Stimulated activated CD8-positive, alpha-beta memory T cell treated with anti-CD3 and anti-CD28 coated beads, Interleukin-2, amount 100 ng/mL, for 1 hour (primary cell): ENCODE measurements around the gene PRR20B.
"Not testable (repeated sequence)": the region's sequence is repeated elsewhere in the genome, so short reads cannot be mapped to it uniquely, and the experiment has no call there.

ENCODE experiments used
- DNase-seq, 2 donors: peaks; one replicate each; pipeline ENCODE4 v3.0.0-alpha.2; 2020; ENCODE audit warnings: low read depth in 2 of 2

Gene PRR20B

GRCh38 chr13:57147188-57147587 lies at the start of gene PRR20B:
TSS of gene PRR20B (plus strand) at chr13:57147488. CDS start at chr13:57147875, 387 bp downstream.
- DNase-seq = not testable (repeated sequence)

- no peak for DNase-seq
These were observed 32.3 kb upstream of the PRR20B start for GRCh38 chr13:57114945-57115344.

- no peak for DNase-seq
These were observed 23.6 kb upstream of the PRR20B start for GRCh38 chr13:57123681-57124080.

GRCh38 chr13:57128909-57129308 lies 18.4 kb upstream of the PRR20B start:
- DNase-seq = no peak

GRCh38 chr13:57136093-57136492 lies 11.2 kb upstream of the PRR20B start:
- DNase-seq = no peak

- DNase-seq = no peak
These were observed 9.7 kb upstream of the PRR20B start for GRCh38 chr13:57137585-57137984.

- no peak for DNase-seq
These were observed 8.3 kb upstream of the PRR20B start for GRCh38 chr13:57138988-57139387.

GRCh38 chr13:57139781-57140180 lies 7.5 kb upstream of the PRR20B start:
- not testable (repeated sequence) for DNase-seq

- DNase-seq = not testable (repeated sequence)
These were observed 6.9 kb upstream of the PRR20B start, which contains the start of gene PRR20A for GRCh38 chr13:57140235-57140968. TSS of gene PRR20A (plus strand) at chr13:57140918. CDS start at chr13:57141305, 387 bp downstream.

GRCh38 chr13:57148106-57148505 lies 818 bp downstream of the PRR20B start:
- DNase-seq = not testable (repeated sequence)

- not testable (repeated sequence) for DNase-seq
These were observed 6.5 kb downstream of the PRR20B start, which contains the start of gene PRR20C for GRCh38 chr13:57153761-57154160. TSS of gene PRR20C (plus strand) at chr13:57154061. CDS start at chr13:57154448, 387 bp downstream.

- DNase-seq = not testable (repeated sequence)
These were observed 13.0 kb downstream of the PRR20B start, which contains the start of gene PRR20D for GRCh38 chr13:57160332-57160731. TSS of gene PRR20D (plus strand) at chr13:57160632. CDS start at chr13:57161019, 387 bp downstream.

GRCh38 chr13:57166897-57167296 lies 19.6 kb downstream of the PRR20B start, which contains the start of gene PRR20E:
TSS of gene PRR20E (plus strand) at chr13:57167197. CDS start at chr13:57167584, 387 bp downstream.
- DNase-seq = not testable (repeated sequence)

- no peak for DNase-seq
These were observed 44.4 kb downstream of the PRR20B start for GRCh38 chr13:57191667-57192066.
